Measurements from ENCODE around the gene GOLGA6C.
A peak's percentile ranks its signal among the peaks of the same experiment; 100 is the strongest.
"Not testable (repeated sequence)": the region's sequence is repeated elsewhere in the genome, so short reads cannot be mapped to it uniquely, and the experiment has no call there.

The GOLGA6C gene

GRCh38 chr15:75259873-75260272, 1.7 kb downstream of the GOLGA6C start:
- not testable (repeated sequence) for DNase-seq

DNA sequence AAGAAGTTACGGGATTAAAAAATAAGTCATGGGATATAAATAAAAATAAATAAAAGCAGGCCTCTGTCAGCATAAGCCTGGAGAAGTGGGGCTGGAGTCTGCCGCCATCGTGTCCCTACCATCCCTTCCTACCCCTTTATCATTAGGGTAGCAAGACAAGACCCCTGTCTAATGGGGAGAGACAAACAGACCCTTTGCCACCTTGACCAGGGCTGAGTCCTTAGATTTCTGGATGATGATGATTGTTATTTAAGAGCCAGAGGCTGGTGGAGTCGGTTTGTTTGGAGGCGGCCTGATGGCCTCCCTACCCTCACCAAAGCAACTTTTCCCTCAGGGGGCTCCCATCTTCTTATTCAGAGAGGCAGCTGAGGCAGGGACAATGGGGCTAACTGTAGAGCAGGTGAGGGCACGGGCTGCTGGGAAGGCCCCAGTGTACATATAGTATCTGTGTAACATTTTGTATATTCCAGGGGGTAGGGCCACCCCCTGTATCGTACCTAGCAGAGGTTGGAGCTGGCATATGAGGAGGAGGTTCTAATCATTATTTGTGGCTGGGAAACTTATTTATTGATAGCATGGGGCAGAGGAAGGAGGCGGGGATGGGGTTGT, 15.7 kb downstream of the GOLGA6C start:
- not testable (repeated sequence) for DNase-seq

DNA sequence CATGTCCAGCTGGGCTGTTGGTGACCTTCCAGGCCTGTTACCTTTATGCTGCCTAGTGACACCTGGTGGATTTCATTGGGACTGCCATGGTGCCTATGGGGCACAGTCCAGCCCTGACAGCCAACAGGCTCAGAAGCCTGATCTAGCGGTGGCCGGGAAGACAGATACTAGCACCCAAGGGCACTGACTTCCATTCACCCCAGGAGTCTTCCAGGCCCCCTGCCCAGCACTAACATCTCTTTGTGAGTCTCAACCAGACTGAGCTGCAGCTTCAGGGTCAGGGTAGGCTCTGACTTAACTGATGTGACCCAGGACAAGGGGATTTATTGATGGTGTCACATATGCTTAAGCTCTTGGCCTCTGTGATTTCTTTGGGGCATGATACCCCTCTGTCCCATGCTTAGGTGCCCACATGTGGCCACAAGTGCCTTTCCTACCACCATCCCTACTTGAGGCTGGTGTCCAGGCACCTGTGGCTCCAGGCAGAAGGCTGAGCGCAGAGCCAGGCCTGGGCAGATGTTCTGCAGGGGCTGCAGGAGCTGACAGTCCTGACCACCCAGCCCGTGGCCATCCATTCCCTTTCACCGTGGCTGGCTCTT, 16.5 kb downstream of the GOLGA6C start:
- not testable (repeated sequence) for DNase-seq

- DNase-seq: not testable (repeated sequence)
These were observed 17.5 kb downstream of the GOLGA6C start for GRCh38 chr15:75275617-75276016.

GRCh38 chr15:75278497-75278896, 20.4 kb downstream of the GOLGA6C start:
- DNase-seq: not testable (repeated sequence)

DNA sequence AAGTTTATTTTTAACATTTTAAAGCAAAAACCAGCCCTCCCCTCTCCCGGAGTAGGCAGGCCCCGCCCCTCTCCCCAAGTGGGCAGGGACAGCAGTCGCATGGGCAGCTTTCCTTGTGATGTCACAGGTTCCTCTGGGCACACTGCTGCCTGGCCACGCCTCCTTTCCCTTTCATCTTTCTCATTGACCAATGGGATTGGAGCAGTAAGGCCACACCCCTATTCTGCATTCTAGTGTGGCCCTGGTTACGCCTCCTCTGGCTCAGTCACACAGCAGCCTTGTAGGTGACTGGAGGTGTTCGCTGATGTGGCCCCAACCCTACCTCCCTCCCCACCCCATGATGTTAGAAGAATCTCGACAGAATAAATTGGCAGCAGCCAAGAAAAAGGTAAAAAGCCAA, 24.4 kb downstream of the GOLGA6C start, which contains the start of gene GOLGA6D:
Gene GOLGA6D, plus strand, starts transcription at position 264 of the 400 bp plus-strand sequence. Its CDS starts 41 bp downstream, at position 305.
- not testable (repeated sequence) for DNase-seq

DNA sequence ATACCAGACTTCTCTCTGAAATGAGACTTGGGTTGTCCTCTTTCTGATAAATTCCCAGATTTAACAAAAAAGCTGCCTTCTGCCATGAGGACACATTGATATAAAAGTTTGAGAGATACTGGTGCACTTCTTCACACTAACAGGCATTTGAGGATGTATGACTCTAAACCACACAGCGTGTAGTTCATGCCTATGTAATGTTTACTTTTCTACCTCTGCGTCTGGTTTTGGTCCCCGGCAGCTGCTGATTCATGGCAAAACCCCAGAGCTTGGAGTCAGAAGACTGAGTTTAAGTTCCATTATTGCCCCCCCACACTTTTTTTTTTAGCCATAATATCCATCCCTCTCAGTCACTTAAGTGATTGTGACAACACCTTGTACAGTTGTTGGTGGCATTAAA, 26.0 kb downstream of the GOLGA6C start:
- DNase-seq: not testable (repeated sequence)

GRCh38 chr15:75293660-75294059, 35.5 kb downstream of the GOLGA6C start:
- DNase-seq: not testable (repeated sequence)

DNA sequence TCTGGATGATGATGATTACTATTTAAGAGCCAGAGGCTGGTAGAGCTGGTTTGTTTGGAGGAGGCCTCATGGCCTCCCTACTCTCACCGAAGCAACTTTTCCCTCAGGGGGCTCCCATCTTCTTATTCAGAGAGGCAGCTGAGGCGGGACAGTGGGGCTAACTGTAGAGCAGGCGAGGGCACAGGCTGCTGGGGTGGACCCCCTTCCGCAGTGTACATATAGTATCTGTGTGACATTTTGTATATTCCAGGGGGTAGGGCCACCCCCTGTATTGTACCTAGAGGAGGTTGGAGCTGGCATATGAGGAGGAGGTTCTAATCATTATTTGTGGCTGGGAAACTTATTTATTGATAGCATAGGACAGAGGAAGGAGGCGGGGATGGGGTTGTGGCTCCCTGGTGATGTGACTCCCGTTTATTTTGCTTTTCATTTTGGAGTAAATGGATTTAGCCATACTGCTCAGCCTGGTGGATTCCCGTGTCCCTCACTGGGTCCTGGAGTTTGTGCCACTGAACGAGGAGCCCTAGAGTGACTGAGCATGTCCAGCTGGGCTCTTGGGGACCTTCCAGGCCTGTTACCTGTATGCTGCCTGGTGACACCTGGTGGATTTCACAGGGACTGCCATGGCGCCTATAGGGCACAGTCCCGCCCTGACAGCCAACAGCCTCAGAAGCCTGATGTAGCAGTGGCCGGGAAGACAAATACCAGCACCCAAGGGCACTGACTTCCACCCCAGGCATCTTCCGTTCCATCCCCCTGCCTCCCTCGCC, 40.6 kb downstream of the GOLGA6C start:
- DNase-seq: not testable (repeated sequence)

- not testable (repeated sequence) for DNase-seq
These were observed 41.2 kb downstream of the GOLGA6C start for GRCh38 chr15:75299311-75299688.

DNA sequence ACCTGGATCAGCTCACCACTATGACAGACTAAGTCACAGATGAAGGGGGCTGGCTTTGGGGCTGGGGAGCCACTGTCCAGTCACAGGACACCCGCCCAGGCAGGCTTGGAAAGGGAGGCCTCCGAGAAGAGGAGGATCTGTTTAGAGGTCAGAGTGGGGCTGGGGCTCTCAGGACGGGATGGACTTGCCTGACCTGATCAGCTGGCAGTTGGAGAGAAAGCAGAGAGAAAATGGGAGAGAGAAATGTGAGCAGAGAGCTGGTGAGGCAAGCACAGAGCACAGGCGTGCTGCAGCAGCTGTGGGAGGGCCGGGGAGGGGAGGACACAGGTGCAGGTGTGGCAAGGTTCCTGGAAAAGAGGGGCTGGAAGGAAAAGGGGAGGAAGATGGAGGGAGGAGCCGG, 41.9 kb downstream of the GOLGA6C start:
- not testable (repeated sequence) for DNase-seq

DNA sequence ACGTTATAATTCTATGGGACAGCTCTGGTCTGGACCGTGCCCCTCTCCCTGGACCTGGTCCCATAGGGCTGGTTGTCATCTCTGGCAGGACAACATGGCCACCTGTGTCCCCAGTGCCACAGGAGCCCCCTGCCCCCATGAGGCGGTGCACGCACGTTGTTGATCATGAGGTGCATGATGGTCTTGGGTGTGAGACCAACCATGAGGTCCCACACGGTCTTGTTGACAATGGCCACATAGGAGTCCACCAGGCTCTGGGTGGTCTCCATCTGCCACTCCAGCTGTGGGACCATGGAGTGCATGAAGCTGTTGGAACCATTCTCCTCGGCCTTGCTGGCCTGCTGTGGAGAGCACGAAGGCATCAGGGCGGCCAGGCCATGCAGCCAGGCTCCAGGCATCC, 44.2 kb downstream of the GOLGA6C start:
- DNase-seq: no peak

DNA sequence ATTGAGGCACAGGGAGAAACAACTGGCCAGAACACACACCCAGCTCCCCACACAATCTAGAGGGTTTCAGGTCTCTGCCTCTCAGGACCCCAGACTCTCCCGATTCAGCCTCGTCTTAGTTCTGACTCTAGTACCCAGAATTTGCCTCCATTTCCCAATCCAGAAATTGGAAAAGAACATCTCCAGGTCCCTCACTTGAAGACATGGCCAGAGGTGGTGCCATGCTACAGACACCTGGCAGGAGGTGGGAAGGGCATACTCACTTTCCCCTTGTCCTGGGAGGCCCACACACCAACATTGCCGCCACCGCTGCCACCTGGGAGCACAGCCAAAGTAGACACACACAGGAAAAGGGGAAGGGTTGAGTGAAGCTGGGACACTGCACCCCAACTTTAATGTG, 44.6 kb downstream of the GOLGA6C start:
- DNase-seq: not testable (repeated sequence)

- DNase-seq: no peak
These were observed 48.1 kb downstream of the GOLGA6C start for GRCh38 chr15:75306188-75306587.

DNA sequence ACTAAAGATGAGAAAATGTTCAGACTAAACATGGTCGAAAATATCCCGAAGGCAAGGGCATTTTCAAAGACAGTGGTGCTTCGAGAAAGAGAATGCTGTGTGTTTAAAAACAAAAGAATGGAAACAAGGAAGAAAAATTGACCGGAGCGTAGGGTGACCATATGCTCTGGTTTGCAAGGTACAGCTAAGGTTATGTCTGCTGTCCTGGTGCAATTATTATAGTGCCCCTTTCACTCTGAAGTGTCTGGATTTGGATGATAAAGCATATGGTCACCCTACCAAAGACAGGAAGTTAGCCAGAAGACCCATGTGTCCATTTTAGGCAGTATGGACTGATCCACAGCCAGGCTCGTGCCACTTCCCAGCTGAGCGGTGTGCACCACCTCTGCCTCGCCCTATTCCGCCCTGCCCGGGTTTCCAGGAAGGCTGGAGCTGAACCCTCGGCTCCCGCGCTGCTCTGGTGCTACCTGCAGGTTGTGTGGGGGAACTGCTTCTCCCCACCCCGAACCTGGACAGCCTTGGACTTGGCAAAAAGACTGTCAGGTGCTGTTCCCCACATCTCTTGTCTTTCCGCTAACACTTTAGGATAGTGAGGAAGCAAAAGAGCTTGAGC, 49.8 kb downstream of the GOLGA6C start:
- peak; percentile 64 for DNase-seq

DNA sequence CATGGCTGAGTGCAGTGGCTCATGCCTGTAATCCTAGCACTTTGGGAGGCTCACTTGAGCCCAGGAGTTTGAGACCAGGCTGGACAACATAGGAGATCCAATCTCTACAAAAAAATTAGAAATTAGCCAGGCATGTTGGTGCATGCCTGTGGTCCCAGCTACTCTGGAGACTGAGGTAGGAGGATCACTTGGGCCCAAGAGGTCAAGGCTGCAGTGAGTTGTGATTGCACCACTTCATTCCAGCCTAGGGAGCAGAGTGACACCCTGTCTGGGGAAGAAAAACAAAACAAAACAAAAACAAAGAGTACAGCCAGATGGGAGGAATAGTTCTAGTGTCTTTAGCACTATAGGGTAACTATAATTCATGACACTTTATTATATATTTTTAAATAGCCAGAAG, 51.6 kb downstream of the GOLGA6C start:
- no peak for DNase-seq

GRCh38 chr15:75312548-75312947, 54.4 kb downstream of the GOLGA6C start:
- DNase-seq: not testable (repeated sequence)

GRCh38 chr15:75313116-75313845, 55.1 kb downstream of the GOLGA6C start:
- DNase-seq: no peak

DNA sequence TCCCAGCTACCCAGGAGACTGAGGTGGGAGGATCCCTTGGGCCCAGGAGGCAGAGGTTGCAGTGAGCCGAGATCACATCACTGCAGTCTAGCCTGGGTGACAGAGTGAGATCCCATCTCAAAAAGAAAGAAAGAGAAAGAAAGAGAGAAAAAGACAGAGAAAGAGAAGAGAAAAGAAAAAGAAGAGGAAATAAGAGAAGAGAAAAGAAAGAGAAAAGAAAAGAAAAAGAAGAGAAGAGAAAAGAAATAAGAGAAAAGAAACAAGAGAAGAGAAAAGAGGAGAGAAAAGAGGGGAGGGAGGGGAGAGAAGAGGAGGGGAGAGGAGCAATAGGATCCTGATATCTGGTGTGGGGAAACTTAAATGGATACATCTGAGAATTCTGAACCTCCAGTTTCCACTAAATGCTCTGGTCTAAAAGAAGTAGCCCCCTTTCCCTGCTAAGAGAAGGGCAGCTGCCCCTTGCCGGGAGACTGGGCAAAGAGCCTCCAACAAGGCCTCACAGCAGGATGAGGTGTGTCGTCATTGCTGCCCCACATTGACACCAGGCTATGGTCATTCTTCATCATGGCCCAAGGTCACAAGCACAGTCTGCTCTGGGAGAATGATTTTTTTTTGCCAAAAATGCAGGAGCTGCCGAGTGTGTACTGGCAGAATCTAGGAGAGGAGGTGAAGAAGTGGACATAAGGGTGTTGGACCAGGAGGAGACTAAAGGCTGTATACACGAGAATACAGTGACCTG, 56.6 kb downstream of the GOLGA6C start:
- DNase-seq: no peak

- not testable (repeated sequence) for DNase-seq
These were observed 61.2 kb downstream of the GOLGA6C start for GRCh38 chr15:75319231-75319897.

Measured in NCI-H774 (cell line).